HepG2 (cell line): ENCODE results near the gene KIF25. TPM values are rescaled to one million over a fixed set of nuclear protein-coding genes. Genes with fewer than 3 reads are reported as not detected.

Source experiments
- ATF4 ChIP-seq, 2 experiments: fragments of 450-650 bp in 1 of 2; sonication (generic) in 1 of 2; formaldehyde crosslinking; IDR thresholded peaks; 2 replicates each; pipeline versions ENCODE4 v1.5.0 to v1.8.0; 2020 to 2022; ENCODE audit warnings: mild to moderate bottlenecking in 1 of 2, missing genetic modification reagents in 1 of 2
- ATM ChIP-seq: fragments of 450-650 bp; IDR thresholded peaks from 2 replicates; pipeline ENCODE4 v1.7.1; 2017; ENCODE audit warnings: mild to moderate bottlenecking, borderline replicate concordance
- FOXJ3 ChIP-seq: sonication (generic); formaldehyde crosslinking; IDR thresholded peaks from 2 replicates; pipeline ENCODE4 v1.4.0; 2020; ENCODE audit warnings: missing genetic modification reagents, mild to moderate bottlenecking, borderline replicate concordance
- FOXP1 ChIP-seq, 2 experiments: fragments of 450-650 bp in 1 of 2; IDR thresholded peaks; 2 replicates each; pipeline ENCODE4 v1.6.1; 2017 to 2018; ENCODE audit warnings: antibody characterized with exemption in 1 of 2
- JUN ChIP-seq: sonication (generic); formaldehyde crosslinking; IDR thresholded peaks from 2 replicates; pipeline ENCODE4 v1.4.0; 2020; ENCODE audit warnings: mild to moderate bottlenecking, missing genetic modification reagents
- KAT2B ChIP-seq: fragments of 150-350 bp; IDR thresholded peaks from 2 replicates; pipeline ENCODE4 v1.6.1; 2014; ENCODE audit warnings: low read depth, low read length, borderline replicate concordance
- MTA1 ChIP-seq: sonication (generic); formaldehyde crosslinking; IDR thresholded peaks from 2 replicates; pipeline ENCODE4 v1.4.0; 2020; ENCODE audit warnings: missing genetic modification reagents, mild to moderate bottlenecking, borderline replicate concordance
- SALL2 ChIP-seq: sonication (generic); formaldehyde crosslinking; IDR thresholded peaks from 2 replicates; pipeline ENCODE4 v1.8.1; 2023; ENCODE audit warnings: mild to moderate bottlenecking, missing genetic modification reagents, inconsistent platforms
- SIX1 ChIP-seq: sonication (generic); formaldehyde crosslinking; IDR thresholded peaks from 2 replicates; pipeline ENCODE4 v1.4.0; 2020; ENCODE audit warnings: missing genetic modification reagents, borderline replicate concordance
- SOX13 ChIP-seq, 3 experiments: fragments of 450-650 bp in 1 of 3; sonication (generic) in 1 of 3; formaldehyde crosslinking in 1 of 3; IDR thresholded peaks in 2 of 3; conservative IDR thresholded peaks in 1 of 3; 2 replicates each; pipeline versions ENCODE4 v1.5.0 to v1.6.1; 2016 to 2020; ENCODE audit warnings: antibody characterized with exemption in 1 of 3, mild to moderate bottlenecking in 1 of 3, missing compliant biosample characterization in 1 of 3, missing genetic modification reagents in 1 of 3, moderate library complexity in 1 of 3
- TEAD3 ChIP-seq: optimal IDR thresholded peaks from 2 replicates; pipeline ENCODE3; 2016; ENCODE audit warnings: borderline replicate concordance
- XRCC5 ChIP-seq: fragments of 200-400 bp; formaldehyde crosslinking; optimal IDR thresholded peaks from 2 replicates; pipeline ENCODE3; 2017; ENCODE audit warnings: mild to moderate bottlenecking, low read length
- ZBED4 ChIP-seq: sonication (generic); formaldehyde crosslinking; IDR thresholded peaks from 2 replicates; pipeline ENCODE4 v1.4.0; 2020; ENCODE audit warnings: missing genetic modification reagents, borderline replicate concordance
- ZBTB7B ChIP-seq: sonication (generic); formaldehyde crosslinking; IDR thresholded peaks from 2 replicates; pipeline ENCODE4 v1.4.0; 2020; ENCODE audit warnings: missing genetic modification reagents
- ZFAT ChIP-seq: sonication (generic); formaldehyde crosslinking; conservative IDR thresholded peaks from 2 replicates; pipeline ENCODE4 v1.8.1; 2023; ENCODE audit warnings: missing genetic modification reagents, inconsistent platforms
- ZMYM2 ChIP-seq: sonication (generic); formaldehyde crosslinking; IDR thresholded peaks from 2 replicates; pipeline ENCODE4 v1.8.0; 2022; ENCODE audit warnings: mild to moderate bottlenecking, missing genetic modification reagents
- ZNF30 ChIP-seq: sonication (generic); formaldehyde crosslinking; IDR thresholded peaks from 2 replicates; pipeline ENCODE4 v1.5.0; 2020; ENCODE audit warnings: mild to moderate bottlenecking, missing genetic modification reagents
- ZNF547 ChIP-seq: sonication (generic); formaldehyde crosslinking; IDR thresholded peaks from 2 replicates; pipeline ENCODE4 v1.5.1; 2020; ENCODE audit warnings: mild to moderate bottlenecking, missing genetic modification reagents
- ZNF800 ChIP-seq: sonication (generic); formaldehyde crosslinking; IDR thresholded peaks from 2 replicates; pipeline ENCODE4 v1.4.0; 2020; ENCODE audit warnings: missing genetic modification reagents
- ZSCAN21 ChIP-seq: sonication (generic); formaldehyde crosslinking; IDR thresholded peaks from 2 replicates; pipeline ENCODE4 v1.8.0; 2022; ENCODE audit warnings: mild to moderate bottlenecking, missing genetic modification reagents, moderate library complexity, borderline replicate concordance
- ZSCAN22 ChIP-seq: sonication (generic); formaldehyde crosslinking; IDR thresholded peaks from 2 replicates; pipeline ENCODE4 v1.4.0; 2020; ENCODE audit warnings: mild to moderate bottlenecking, missing genetic modification reagents
- polyA plus RNA-seq, 8 experiments: library from polyadenylated mRNA; depleted of rRNA in 3 of 8; stranded (reverse) in 7 of 8; unstranded in 1 of 8; fragments of >200 nt; fragmentation: Illumina TruSeq in 4 of 8; extraction: Trizol in 4 of 8; gene quantifications; 2 replicates each; pipeline versions ENCODE4 v1.2.1 to v1.2.3, GENCODE V29; 2011 to 2016; ENCODE audit warnings: low read depth in 4 of 8, missing spikeins in 1 of 8, mixed read lengths in 1 of 8; ENCODE audit not compliant: insufficient read depth in 1 of 8
- total RNA-seq, 5 experiments: library from RNA; depleted of rRNA; stranded (reverse); fragments of >200 nt; fragmentation: Illumina TruSeq; extraction: Trizol; gene quantifications; 2 replicates each; pipeline ENCODE4 v1.2.3, GENCODE V29; 2016; ENCODE audit warnings: low read depth in 1 of 5
- TF ChIP-seq, protein P1 (sequence below): sonication (generic); formaldehyde crosslinking; IDR thresholded peaks from 2 replicates; pipeline ENCODE4 v1.4.0; 2020; ENCODE audit warnings: missing genetic modification reagents, low read depth, mild to moderate bottlenecking, borderline replicate concordance

Gene KIF25
- total and polyA plus RNA-seq, 2 of the 13 experiments (the other 11 are each of a cell fraction or from before 2014, with no cell fraction given), result not detected

DNA sequence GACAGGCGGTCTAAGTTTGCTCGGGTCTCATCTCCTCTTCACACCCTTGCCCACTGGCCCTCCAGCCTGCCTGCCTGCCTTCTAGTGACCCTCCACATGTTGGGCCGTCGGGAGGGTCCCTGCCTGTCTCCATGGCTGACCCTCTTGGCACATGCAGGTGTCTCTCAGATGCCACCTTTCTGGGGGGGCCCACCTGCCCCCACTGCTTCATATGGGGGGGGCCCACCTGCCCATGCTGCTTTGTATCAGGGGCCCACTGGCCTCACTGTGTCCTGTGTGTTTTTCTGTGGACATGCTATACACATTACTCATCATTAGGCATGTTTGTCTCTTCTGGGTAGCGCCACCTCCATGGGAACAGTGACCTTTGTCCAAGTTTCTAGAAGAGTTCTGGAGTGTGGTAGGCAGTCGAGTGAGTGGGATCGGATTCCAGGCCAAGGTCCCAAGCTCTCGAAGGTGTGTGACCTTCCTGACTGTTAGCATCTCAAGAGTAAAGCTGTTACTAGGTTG lies 40.4 kb upstream of the KIF25 start (continued):
- TF ChIP-seq XRCC5 (peak; percentile 22), FOXJ3 (CRISPR knock-in tag) (no peak), TEAD3 (CRISPR knock-in tag) (peak; percentile 64), ZNF800 (no peak), KAT2B (no peak), ZSCAN21 (no peak; the same call in 1 of the 2 replicates), ZBED4 (0 out of 2 replicates have a peak, but pooled peaks have one; percentile 10), JUN (CRISPR knock-in tag) (peak; percentile 81), MTA1 (0 out of 2 replicates have a peak, but pooled peaks have one; percentile 24), ATF4 (CRISPR knock-in tag; IDR thresholded peaks at IDR 0.05) (peak in 1 of 2 experiments; percentile 47; a peak in 1 of 4 replicates), ZFAT (CRISPR knock-in tag) (no peak), ZMYM2 (CRISPR knock-in tag) (peak; percentile 57; the same call in 1 of the 2 replicates), SOX13 (IDR thresholded peaks at IDR 0.05) (no peak), SOX13 (CRISPR knock-in tag; conservative IDR thresholded peaks at IDR 0.05 in 1 of 2, IDR thresholded peaks at IDR 0.05 in 1 of 2) (peak in 1 of 2 experiments; percentile 36; a peak in 1 of 4 replicates), FOXP1 (IDR thresholded peaks at IDR 0.05) (no peak), FOXP1 (CRISPR knock-in tag; IDR thresholded peaks at IDR 0.05) (peak; percentile 48; the same call in 1 of the 2 replicates), ZBTB7B (CRISPR knock-in tag) (peak; percentile 39; the same call in 1 of the 2 replicates), ZNF547 (CRISPR knock-in tag) (peak; percentile 32; the same call in 1 of the 2 replicates), ATM (no peak), SALL2 (no peak), SIX1 (CRISPR knock-in tag) (peak; percentile 64; the same call in 1 of the 2 replicates), ZSCAN22 (CRISPR knock-in tag) (no peak), ZNF30 (CRISPR knock-in tag) (no peak)
- TF ChIP-seq, protein P1, sequence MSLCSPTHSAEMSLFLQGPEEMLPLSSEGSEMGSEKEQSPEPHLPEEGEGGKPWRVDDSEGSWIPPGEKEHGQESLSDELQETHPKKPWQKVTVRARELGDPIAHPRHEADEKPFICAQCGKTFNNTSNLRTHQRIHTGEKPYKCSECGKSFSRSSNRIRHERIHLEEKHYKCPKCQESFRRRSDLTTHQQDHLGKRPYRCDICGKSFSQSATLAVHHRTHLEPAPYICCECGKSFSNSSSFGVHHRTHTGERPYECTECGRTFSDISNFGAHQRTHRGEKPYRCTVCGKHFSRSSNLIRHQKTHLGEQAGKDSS, result no peak
